Head of caudate nucleus (tissue), 42 donors: ENCODE results near the gene FBXO21.
"Not testable (repeated sequence)": the region's sequence is repeated elsewhere in the genome, so short reads cannot be mapped to it uniquely, and the experiment has no call there.

ENCODE experiments used
- DNase-seq, 42 donors: peaks; one replicate each; pipeline versions ENCODE4 v3.0.0 to v3.0.0-alpha.2; 2020 to 2021; ENCODE audit warnings: mixed read lengths in 7 of 42
- intact Hi-C: fragments of 100-400 bp; cut with DNase I; formaldehyde crosslinking; loops from one replicate; pipeline ENCODE4 v1.15.0; 2022

The FBXO21 gene

GRCh38 chr12:117190210-117190781, at the start of gene FBXO21:
FBXO21 (minus strand) TSS chr12:117190470; CDS start chr12:117190456, 14 bp downstream.
- peak; percentile 85 to 98 (median 96) for DNase-seq

GRCh38 chr12:117236456-117237001, 46.3 kb upstream of the FBXO21 start:
- peak; percentile 82 to 99 (median 94) for DNase-seq
- intact Hi-C loops = no loop called here

More at GRCh38 chr12:117190210-117190781, at the start of gene FBXO21:
- intact Hi-C loops = no loop called here

GRCh38 chr12:117235261-117235660, 45.0 kb upstream of the FBXO21 start:
- DNase-seq = no peak
- intact Hi-C loops = no loop called here

- DNase-seq = no peak
- intact Hi-C loops = no loop called here
These were observed 44.2 kb upstream of the FBXO21 start for GRCh38 chr12:117234441-117234840.

GRCh38 chr12:117231750-117232149, 41.5 kb upstream of the FBXO21 start:
- DNase-seq = no peak
- intact Hi-C loops = no loop called here

GRCh38 chr12:117228239-117228638, 38.0 kb upstream of the FBXO21 start:
- DNase-seq = peak in 9 of 42 donors; percentile 3 to 26 (median 9)
- intact Hi-C loops = no loop called here

GRCh38 chr12:117227000-117227653, 36.9 kb upstream of the FBXO21 start:
- intact Hi-C loops = no loop called here
- DNase-seq = no peak

GRCh38 chr12:117226505-117226904, 36.2 kb upstream of the FBXO21 start:
- intact Hi-C loops = no loop called here
- DNase-seq = no peak

GRCh38 chr12:117225179-117225578, 34.9 kb upstream of the FBXO21 start:
- no peak for DNase-seq
- intact Hi-C loops = no loop called here

GRCh38 chr12:117220947-117221346, 30.7 kb upstream of the FBXO21 start:
- DNase-seq, intact Hi-C loops: not testable (repeated sequence)

GRCh38 chr12:117218149-117218548, 27.9 kb upstream of the FBXO21 start:
- intact Hi-C loops = loop anchor here (10.0 kb wide), 1 partner anchor 617 kb away; no protein-coding TSS in a partner anchor
- no peak for DNase-seq

- intact Hi-C loops = loop anchor here (10.0 kb wide), 1 partner anchor 618 kb away; no protein-coding TSS in a partner anchor
- DNase-seq = no peak
These were observed 26.4 kb upstream of the FBXO21 start for GRCh38 chr12:117216686-117217085.

- no peak for DNase-seq
- intact Hi-C loops = loop anchor here (10.0 kb wide), 1 partner anchor 620 kb away; no protein-coding TSS in a partner anchor
These were observed 24.5 kb upstream of the FBXO21 start for GRCh38 chr12:117214797-117215196.

- intact Hi-C loops = loop anchor here (10.0 kb wide), 1 partner anchor 621 kb away; no protein-coding TSS in a partner anchor
- DNase-seq = no peak
These were observed 23.1 kb upstream of the FBXO21 start for GRCh38 chr12:117213295-117213808.

- peak; percentile 37 to 92 (median 80) for DNase-seq
- intact Hi-C loops = loop anchor here (10.0 kb wide), 1 partner anchor 622 kb away; no protein-coding TSS in a partner anchor
These were observed 22.4 kb upstream of the FBXO21 start for GRCh38 chr12:117212563-117213190.

- intact Hi-C loops = loop anchor here (10.0 kb wide), 1 partner anchor 624 kb away; no protein-coding TSS in a partner anchor
- DNase-seq = no peak
These were observed 20.1 kb upstream of the FBXO21 start for GRCh38 chr12:117210266-117210918.

- intact Hi-C loops = loop anchor here (10.0 kb wide), 1 partner anchor 625 kb away; no protein-coding TSS in a partner anchor
These were observed 19.4 kb upstream of the FBXO21 start for GRCh38 chr12:117209626-117210025.

GRCh38 chr12:117208811-117209455, 18.7 kb upstream of the FBXO21 start:
- DNase-seq = no peak
- intact Hi-C loops = no loop called here

More at GRCh38 chr12:117209626-117210025, 19.4 kb upstream of the FBXO21 start:
- peak in 1 of 42 donors; percentile 5 for DNase-seq
